Astrocyte (in vitro differentiated cells and primary cell): ENCODE data around the gene MORN1. TPM values are rescaled to one million over a fixed set of nuclear protein-coding genes. Genes with fewer than 3 reads are reported as not detected.

Experiments used
- DNase-seq: peaks from one replicate; pipeline ENCODE4 v3.0.0-alpha.2; 2010; ENCODE audit warnings: low read depth
- FAIRE-seq: peaks from 2 replicates; lab custom pipeline; 2011; peaks lifted over from hg19 to GRCh38; lab: Jason Lieb, UNC
- H2AFZ ChIP-seq: 2 replicates; pipeline ENCODE4 v1.6.0; 2012; ENCODE audit warnings: low read depth, low read length, inconsistent platforms
- H3K27ac ChIP-seq: 2 replicates; pipeline ENCODE4 v1.5.1; 2011; ENCODE audit warnings: low read depth, low read length, inconsistent platforms
- H3K27me3 ChIP-seq: 2 replicates; pipeline ENCODE4 v1.6.0; 2011; ENCODE audit warnings: low read length, inconsistent platforms; ENCODE audit not compliant: insufficient read depth
- H3K36me3 ChIP-seq: 2 replicates; pipeline ENCODE4 v1.5.1; 2011; ENCODE audit warnings: low read length, inconsistent platforms; ENCODE audit not compliant: insufficient read depth
- H3K4me1 ChIP-seq: 2 replicates; pipeline ENCODE4 v1.5.1; 2011; ENCODE audit warnings: low read length, inconsistent platforms; ENCODE audit not compliant: insufficient read depth
- H3K4me2 ChIP-seq: 2 replicates; pipeline ENCODE4 v1.6.0; 2012; ENCODE audit warnings: low read length, inconsistent platforms
- H3K4me3 ChIP-seq: 2 replicates; pipeline ENCODE4 v1.5.1; 2011; ENCODE audit warnings: low read depth, mild to moderate bottlenecking, low read length, inconsistent platforms; ENCODE audit not compliant: insufficient read depth
- H3K79me2 ChIP-seq: 2 replicates; pipeline ENCODE4 v1.6.0; 2012; ENCODE audit warnings: mild to moderate bottlenecking, low read length, inconsistent platforms; ENCODE audit not compliant: insufficient read depth
- H3K9ac ChIP-seq: 2 replicates; pipeline ENCODE4 v1.6.0; 2012; ENCODE audit warnings: mild to moderate bottlenecking, low read length, inconsistent platforms
- H3K9me3 ChIP-seq: 2 replicates; pipeline ENCODE4 v1.5.1; 2012; ENCODE audit warnings: low read depth, mild to moderate bottlenecking, low read length, inconsistent platforms; ENCODE audit not compliant: insufficient read depth
- H4K20me1 ChIP-seq: 2 replicates; pipeline ENCODE4 v1.6.0; 2012; ENCODE audit warnings: low read length, inconsistent platforms; ENCODE audit not compliant: insufficient read depth
- H3K27ac Mint-ChIP-seq: one replicate; pipeline ENCODE4 v1.8.0; 2021; ENCODE audit warnings: mild to moderate bottlenecking, mixed read lengths; ENCODE audit not compliant: unreplicated experiment
- H3K27me3 Mint-ChIP-seq: one replicate; pipeline ENCODE4 v1.8.0; 2021; ENCODE audit warnings: low read depth, mixed read lengths; ENCODE audit not compliant: unreplicated experiment
- H3K36me3 Mint-ChIP-seq: one replicate; pipeline ENCODE4 v1.8.0; 2021; ENCODE audit warnings: low read depth, mixed read lengths; ENCODE audit not compliant: unreplicated experiment
- H3K4me1 Mint-ChIP-seq: one replicate; pipeline ENCODE4 v1.8.0; 2021; ENCODE audit warnings: low read depth, mixed read lengths; ENCODE audit not compliant: unreplicated experiment
- H3K4me3 Mint-ChIP-seq: one replicate; pipeline ENCODE4 v1.8.0; 2021; ENCODE audit warnings: mild to moderate bottlenecking, moderate library complexity, mixed read lengths; ENCODE audit not compliant: unreplicated experiment
- H3K9me3 Mint-ChIP-seq: one replicate; pipeline ENCODE4 v1.8.0; 2021; ENCODE audit warnings: mild to moderate bottlenecking, mixed read lengths; ENCODE audit not compliant: unreplicated experiment
- CTCF ChIP-seq: IDR thresholded peaks from 2 replicates; pipeline ENCODE4 v1.5.1; 2011; ENCODE audit warnings: low read depth, mild to moderate bottlenecking, inconsistent platforms, low read length, moderate library complexity; ENCODE audit not compliant: insufficient read depth
- EZH2 ChIP-seq: IDR thresholded peaks from 2 replicates; pipeline ENCODE4 v1.6.1; 2012; ENCODE audit warnings: mild to moderate bottlenecking, low read length, inconsistent platforms; ENCODE audit not compliant: insufficient read depth
- total RNA-seq: library from RNA; stranded (reverse); gene quantifications from 2 replicates; pipeline ENCODE4 v1.2.1, GENCODE V29; 2021

The MORN1 gene
- total RNA-seq, 1 donor from 2014 or later: 9.2 TPM

- Mint-ChIP-seq H3K36me3 (peaks cover 4% of the 10 kb centered on the region), H3K4me3 (no peak overlapping the region), H3K4me1 (peaks cover 14% of the 10 kb centered on the region), H3K27me3 (no peaks in the 10 kb centered on the region), H3K9me3 (no peaks in the 10 kb centered on the region), H3K27ac (no peak overlapping the region)
- no peak overlapping the region for H3K9ac ChIP-seq
- peaks cover 92% of the 10 kb centered on the region for H3K79me2 ChIP-seq
- no peak overlapping the region for H3K4me3 ChIP-seq
- peaks cover 71% of the 10 kb centered on the region for H4K20me1 ChIP-seq
- FAIRE-seq (no peak), DNase-seq (no peak)
- no peaks in the 10 kb centered on the region for H3K9me3 ChIP-seq
- peaks cover 35% of the 10 kb centered on the region for H3K4me1 ChIP-seq
- TF ChIP-seq CTCF (no peak), EZH2 (no peak)
- H3K36me3 ChIP-seq: no peaks in the 10 kb centered on the region
- H3K4me2 ChIP-seq: no peak overlapping the region
- no peak overlapping the region for H2AFZ ChIP-seq
- H3K27me3 ChIP-seq: no peaks in the 10 kb centered on the region
- H3K27ac ChIP-seq: no peak overlapping the region
Observed at GRCh38 chr1:2287649-2288048, 103.7 kb downstream of the MORN1 start.

- H4K20me1 ChIP-seq: peaks cover 64% of the 10 kb centered on the region
Observed at GRCh38 chr1:2286923-2287322, 104.4 kb downstream of the MORN1 start.

More at GRCh38 chr1:2286923-2287322, 104.4 kb downstream of the MORN1 start:
- Histone ChIP-seq H3K9ac (no peak overlapping the region), H2AFZ (no peak overlapping the region), H3K27me3 (no peaks in the 10 kb centered on the region), H3K4me2 (no peak overlapping the region), H3K4me1 (peaks cover 28% of the 10 kb centered on the region), H3K4me3 (no peak overlapping the region), H3K9me3 (no peaks in the 10 kb centered on the region), H3K36me3 (no peaks in the 10 kb centered on the region), H3K27ac (no peak overlapping the region), H3K79me2 (peaks cover 88% of the 10 kb centered on the region)
- Mint-ChIP-seq H3K9me3 (no peaks in the 10 kb centered on the region), H3K4me1 (peaks cover 14% of the 10 kb centered on the region), H3K27me3 (no peaks in the 10 kb centered on the region), H3K4me3 (no peak overlapping the region), H3K27ac (no peak overlapping the region), H3K36me3 (peaks cover 4% of the 10 kb centered on the region)
- FAIRE-seq (no peak), DNase-seq (no peak)
- TF ChIP-seq EZH2 (no peak), CTCF (no peak)
